WERI-Rb-1 (cell line): Measurements from ENCODE around the gene NTRK3.
A peak's percentile ranks its signal among the peaks of the same experiment; 100 is the strongest.

Source experiments
- DNase-seq: peaks from one replicate; pipeline ENCODE4 v3.0.0-alpha.2; 2020
- H3K27ac ChIP-seq: fragments of 250-450 bp; sonication (Bioruptor Pico); 2 replicates; pipeline ENCODE4 v1.5.1; 2020; ENCODE audit warnings: mild to moderate bottlenecking, moderate library complexity
- H3K27me3 ChIP-seq: fragments of 250-450 bp; sonication (Bioruptor Pico); 2 replicates; pipeline ENCODE4 v1.5.1; 2021; ENCODE audit warnings: mild to moderate bottlenecking, low read depth, moderate library complexity; ENCODE audit not compliant: insufficient read depth, severe bottlenecking
- H3K36me3 ChIP-seq: fragments of 250-450 bp; sonication (Bioruptor Pico); 2 replicates; pipeline ENCODE4 v1.5.1; 2020; ENCODE audit warnings: mild to moderate bottlenecking, moderate library complexity
- H3K4me3 ChIP-seq: 2 replicates; pipeline ENCODE4 v1.5.1; 2011; ENCODE audit warnings: low read depth, mild to moderate bottlenecking, control low read depth, low read length
- H3K9me3 ChIP-seq: fragments of 250-450 bp; sonication (Bioruptor Pico); 2 replicates; pipeline ENCODE4 v1.5.1; 2021; ENCODE audit warnings: mild to moderate bottlenecking, moderate library complexity; ENCODE audit not compliant: severe bottlenecking
- TF ChIP-seq, protein P1 (sequence below): IDR thresholded peaks from 2 replicates; pipeline ENCODE4 v1.5.1; 2011; ENCODE audit warnings: low read depth, mild to moderate bottlenecking, control low read depth, inconsistent platforms, low read length

Gene NTRK3

DNA sequence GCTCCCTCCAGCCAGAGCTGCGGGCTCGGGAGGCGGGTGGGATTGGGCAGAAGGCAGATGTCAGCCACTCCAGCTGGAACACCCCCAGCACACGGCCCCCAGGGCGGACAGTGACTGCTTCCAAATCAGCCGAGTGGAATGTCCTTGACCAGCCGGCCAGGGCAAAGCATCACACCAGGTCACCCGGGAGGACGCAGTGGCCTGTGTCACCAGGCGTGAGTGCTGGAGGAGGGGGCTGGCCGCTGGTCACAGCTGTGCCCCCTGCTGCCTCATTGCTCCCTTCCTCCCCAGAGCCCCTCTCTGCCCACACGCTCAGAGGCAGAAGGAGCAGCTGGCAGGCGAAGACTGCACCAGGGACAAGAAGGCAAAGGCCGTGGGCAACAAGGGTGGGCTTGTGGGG lies 33.5 kb downstream of the NTRK3 start:
- TF ChIP-seq, protein P1, sequence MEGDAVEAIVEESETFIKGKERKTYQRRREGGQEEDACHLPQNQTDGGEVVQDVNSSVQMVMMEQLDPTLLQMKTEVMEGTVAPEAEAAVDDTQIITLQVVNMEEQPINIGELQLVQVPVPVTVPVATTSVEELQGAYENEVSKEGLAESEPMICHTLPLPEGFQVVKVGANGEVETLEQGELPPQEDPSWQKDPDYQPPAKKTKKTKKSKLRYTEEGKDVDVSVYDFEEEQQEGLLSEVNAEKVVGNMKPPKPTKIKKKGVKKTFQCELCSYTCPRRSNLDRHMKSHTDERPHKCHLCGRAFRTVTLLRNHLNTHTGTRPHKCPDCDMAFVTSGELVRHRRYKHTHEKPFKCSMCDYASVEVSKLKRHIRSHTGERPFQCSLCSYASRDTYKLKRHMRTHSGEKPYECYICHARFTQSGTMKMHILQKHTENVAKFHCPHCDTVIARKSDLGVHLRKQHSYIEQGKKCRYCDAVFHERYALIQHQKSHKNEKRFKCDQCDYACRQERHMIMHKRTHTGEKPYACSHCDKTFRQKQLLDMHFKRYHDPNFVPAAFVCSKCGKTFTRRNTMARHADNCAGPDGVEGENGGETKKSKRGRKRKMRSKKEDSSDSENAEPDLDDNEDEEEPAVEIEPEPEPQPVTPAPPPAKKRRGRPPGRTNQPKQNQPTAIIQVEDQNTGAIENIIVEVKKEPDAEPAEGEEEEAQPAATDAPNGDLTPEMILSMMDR = no peak
- Histone ChIP-seq H3K27me3 (peaks cover 17% of the 10 kb centered on the region), H3K27ac (no peak overlapping the region), H3K36me3 (no peaks in the 10 kb centered on the region), H3K9me3 (no peaks in the 10 kb centered on the region), H3K4me3 (no peak overlapping the region)
- no peak for DNase-seq

DNA sequence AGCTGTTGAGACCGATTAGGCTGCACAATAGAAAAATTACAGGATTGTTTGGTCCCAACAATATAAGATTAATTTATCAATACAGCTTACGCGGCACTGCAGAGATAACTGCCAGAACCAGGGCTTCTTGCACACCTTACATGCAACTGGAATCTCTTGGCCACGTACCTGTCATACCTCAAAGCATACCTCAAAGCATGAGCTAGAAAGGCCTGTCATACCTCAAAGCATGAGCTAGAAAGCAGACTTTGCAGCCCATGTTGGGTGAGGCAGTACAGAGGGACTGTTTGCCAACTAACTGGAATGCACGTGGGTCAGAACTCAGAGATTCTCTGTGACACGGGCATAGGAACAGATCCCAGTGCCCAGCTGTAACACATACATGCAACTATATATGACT lies 34.7 kb downstream of the NTRK3 start:
- Histone ChIP-seq H3K27me3 (peaks cover 9% of the 10 kb centered on the region), H3K27ac (no peak overlapping the region), H3K9me3 (peaks cover 2% of the 10 kb centered on the region), H3K36me3 (no peaks in the 10 kb centered on the region), H3K4me3 (no peak overlapping the region)
- DNase-seq = no peak
- TF ChIP-seq, protein P1 = no peak

- DNase-seq = no peak
- Histone ChIP-seq H3K27me3 (peaks cover 9% of the 10 kb centered on the region), H3K36me3 (no peaks in the 10 kb centered on the region), H3K27ac (no peak overlapping the region), H3K9me3 (peaks cover 2% of the 10 kb centered on the region), H3K4me3 (no peak overlapping the region)
- TF ChIP-seq, protein P1 = no peak
Observed at GRCh38 chr15:88220443-88221335, 35.9 kb downstream of the NTRK3 start.

GRCh38 chr15:88219623-88220022 lies 36.9 kb downstream of the NTRK3 start:
- Histone ChIP-seq H3K27me3 (peaks cover 9% of the 10 kb centered on the region), H3K36me3 (no peaks in the 10 kb centered on the region), H3K4me3 (no peak overlapping the region), H3K27ac (no peak overlapping the region), H3K9me3 (peaks cover 2% of the 10 kb centered on the region)
- TF ChIP-seq, protein P1 = no peak
- DNase-seq = no peak

GRCh38 chr15:88218557-88219221 lies 37.9 kb downstream of the NTRK3 start:
- TF ChIP-seq, protein P1 = no peak
- no peaks in the 10 kb centered on the region for H3K36me3 ChIP-seq
- DNase-seq = peak; percentile 55
- H3K27me3 ChIP-seq = peaks cover 4% of the 10 kb centered on the region
- H3K27ac ChIP-seq = no peak overlapping the region
- peaks cover 2% of the 10 kb centered on the region for H3K9me3 ChIP-seq
- H3K4me3 ChIP-seq = no peak overlapping the region
